ENCODE measurements around the gene PDIA2.
"Not testable (repeated sequence)": the region's sequence is repeated elsewhere in the genome, so short reads cannot be mapped to it uniquely, and the experiment has no call there.

PDIA2 gene

DNA sequence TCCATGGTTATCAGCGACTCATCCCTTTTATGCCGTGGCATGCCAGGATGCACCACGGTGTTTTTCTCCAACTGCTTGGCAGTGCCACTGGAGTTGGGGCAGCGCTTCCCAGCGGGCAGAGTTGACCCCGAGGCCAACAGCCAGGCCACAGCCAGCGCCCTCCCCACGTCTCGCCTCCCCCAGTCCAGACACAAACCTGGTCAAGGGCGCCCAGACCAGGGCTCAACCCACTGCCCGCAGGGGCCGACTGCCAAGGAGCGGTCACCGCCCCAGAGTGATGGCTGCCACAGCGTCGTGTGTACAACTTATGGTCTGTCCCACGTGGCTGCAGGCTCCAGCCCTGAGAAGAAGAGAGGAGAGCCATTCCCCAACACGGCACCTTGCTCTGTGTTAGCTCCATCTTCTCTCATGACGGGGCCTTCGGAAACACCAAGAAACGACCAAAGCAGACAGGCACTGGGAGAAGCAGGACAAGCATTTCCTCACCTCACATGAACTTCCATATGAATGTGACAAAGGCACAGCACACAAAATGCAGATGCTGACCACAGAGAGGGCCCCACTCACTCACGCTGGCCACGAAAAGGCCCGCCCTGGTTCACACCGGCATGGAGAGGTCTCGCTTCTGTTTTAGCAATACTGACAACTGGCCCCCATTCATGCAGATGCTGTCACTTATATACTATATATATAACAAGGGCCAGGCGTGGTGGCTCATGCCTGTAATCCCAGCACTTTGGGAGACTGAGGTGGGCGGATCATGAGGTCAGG is 42.6 kb downstream of the PDIA2 start:
- TF ChIP-seq ZFX (IDR thresholded peaks at IDR 0.05; ENCODE audit: borderline replicate concordance) = no peak
- TF ChIP-seq, protein P1, sequence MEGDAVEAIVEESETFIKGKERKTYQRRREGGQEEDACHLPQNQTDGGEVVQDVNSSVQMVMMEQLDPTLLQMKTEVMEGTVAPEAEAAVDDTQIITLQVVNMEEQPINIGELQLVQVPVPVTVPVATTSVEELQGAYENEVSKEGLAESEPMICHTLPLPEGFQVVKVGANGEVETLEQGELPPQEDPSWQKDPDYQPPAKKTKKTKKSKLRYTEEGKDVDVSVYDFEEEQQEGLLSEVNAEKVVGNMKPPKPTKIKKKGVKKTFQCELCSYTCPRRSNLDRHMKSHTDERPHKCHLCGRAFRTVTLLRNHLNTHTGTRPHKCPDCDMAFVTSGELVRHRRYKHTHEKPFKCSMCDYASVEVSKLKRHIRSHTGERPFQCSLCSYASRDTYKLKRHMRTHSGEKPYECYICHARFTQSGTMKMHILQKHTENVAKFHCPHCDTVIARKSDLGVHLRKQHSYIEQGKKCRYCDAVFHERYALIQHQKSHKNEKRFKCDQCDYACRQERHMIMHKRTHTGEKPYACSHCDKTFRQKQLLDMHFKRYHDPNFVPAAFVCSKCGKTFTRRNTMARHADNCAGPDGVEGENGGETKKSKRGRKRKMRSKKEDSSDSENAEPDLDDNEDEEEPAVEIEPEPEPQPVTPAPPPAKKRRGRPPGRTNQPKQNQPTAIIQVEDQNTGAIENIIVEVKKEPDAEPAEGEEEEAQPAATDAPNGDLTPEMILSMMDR (IDR thresholded peaks at IDR 0.05) = no peak
- no peak overlapping the region for H3K27ac ChIP-seq

DNA sequence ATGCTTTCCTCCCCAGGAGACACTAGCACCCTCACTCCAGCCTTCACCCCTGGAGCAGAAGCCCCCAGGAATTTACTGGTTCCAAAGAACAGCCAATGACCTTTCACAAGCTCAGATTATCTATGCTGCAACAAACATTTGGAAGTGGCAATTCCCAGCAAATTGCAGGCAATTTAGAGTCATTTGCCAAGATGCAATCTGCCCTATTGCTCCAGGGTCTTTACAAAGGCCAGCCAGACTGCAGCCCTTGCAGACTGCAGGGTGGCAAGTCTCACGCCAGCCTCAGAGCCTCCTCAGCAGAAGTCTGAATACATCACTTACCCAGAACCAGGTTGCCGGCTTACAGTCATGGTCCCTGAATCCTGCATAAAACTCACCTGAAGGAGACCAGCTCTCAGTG is 47.8 kb downstream of the PDIA2 start:
- TF ChIP-seq, protein P1 (IDR thresholded peaks at IDR 0.05) = no peak
- no peak for TF ChIP-seq ZFX (IDR thresholded peaks at IDR 0.05; ENCODE audit: borderline replicate concordance)
- H3K27ac ChIP-seq = no peak overlapping the region

DNA sequence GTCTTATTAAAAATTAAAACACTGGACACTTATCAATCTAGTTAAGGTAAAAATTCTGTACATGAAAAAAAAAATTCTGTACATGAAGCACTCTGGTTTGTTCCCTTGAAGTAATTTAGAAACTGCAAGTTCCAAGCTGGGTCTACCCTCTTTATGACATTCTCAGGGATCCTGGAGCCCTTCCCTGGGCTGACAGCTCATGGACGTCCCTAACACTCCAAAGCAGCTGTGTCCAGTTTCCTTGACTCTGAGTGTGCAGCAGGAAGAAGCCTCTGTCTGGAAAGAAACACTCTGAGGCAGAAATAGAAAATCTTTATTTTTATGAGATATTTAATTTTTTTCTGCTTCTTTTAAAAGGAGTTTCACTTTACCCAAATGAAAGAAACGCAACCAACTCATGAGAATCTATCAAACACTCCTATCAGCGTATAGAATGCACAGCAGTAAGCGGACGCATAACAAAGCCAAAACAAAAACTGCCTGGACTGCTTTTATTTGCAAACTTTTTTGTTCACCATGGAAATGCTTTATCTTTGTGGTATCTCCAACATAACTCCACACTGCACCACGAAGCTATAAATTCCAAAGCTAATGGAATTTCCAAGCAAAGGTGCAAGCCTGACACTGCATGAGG is 48.3 kb downstream of the PDIA2 start:
- not testable (repeated sequence) for H3K27ac ChIP-seq

DNA sequence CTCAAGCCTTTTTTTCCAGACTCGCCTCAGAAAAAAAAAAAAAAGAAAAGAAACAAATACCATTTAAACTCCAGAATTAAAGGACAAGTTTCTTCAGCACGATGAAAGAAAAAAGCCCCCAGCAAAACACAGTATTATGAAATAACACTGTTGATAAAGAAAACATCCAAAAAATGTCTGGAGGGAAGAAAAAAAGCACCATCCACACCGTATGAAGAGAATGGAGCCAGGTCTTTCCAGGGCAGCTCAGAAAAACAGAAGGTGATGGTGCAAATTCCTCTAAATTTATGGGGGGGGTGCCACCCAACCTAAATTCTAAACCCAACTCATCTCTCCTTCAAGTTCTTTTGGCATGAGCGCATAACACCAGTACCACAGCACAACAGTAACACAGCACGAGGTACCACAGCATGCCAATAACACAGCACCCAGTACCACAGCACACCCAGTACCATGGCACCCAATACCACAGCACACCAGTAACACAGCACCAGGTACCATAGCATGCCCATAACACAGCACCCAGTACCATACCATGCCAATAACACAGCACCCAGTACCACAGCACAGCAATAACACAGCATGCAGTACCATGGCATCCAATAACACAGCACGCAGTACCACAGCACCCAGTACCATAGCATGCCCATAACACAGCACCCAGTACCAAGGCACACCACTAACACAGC is 50.6 kb downstream of the PDIA2 start:
- H3K27ac ChIP-seq = no peak overlapping the region
- TF ChIP-seq, protein P1 (IDR thresholded peaks at IDR 0.05) = no peak
- TF ChIP-seq ZFX (IDR thresholded peaks at IDR 0.05; ENCODE audit: borderline replicate concordance) = no peak

DNA sequence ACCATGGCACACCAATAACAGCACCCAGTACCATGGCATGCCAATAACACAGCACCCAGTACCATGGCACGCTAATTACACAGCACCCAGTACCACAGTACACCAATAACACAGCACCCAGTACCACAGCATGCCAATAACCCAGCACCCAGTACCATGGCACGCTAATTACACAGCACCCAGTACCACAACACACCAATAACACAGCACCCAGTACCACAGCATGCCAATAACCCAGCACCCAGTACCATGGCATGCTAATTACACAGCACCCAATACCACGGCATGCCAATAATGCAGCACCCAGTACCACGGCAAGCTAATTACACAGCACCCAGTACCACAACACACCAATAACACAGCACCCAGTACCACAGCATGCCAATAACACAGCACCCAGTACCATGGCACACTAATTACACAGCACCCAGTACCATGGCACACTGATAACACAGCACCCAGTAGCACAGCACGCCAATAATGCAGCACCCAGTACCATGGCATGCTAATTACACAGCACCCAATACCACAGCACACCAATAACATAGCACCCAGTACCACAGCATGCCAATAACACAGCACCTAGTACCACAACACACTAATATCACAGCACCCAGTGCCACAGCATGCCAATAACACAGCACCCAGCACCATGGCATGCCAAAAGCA is 51.3 kb downstream of the PDIA2 start:
- not testable (repeated sequence) for H3K27ac ChIP-seq

DNA sequence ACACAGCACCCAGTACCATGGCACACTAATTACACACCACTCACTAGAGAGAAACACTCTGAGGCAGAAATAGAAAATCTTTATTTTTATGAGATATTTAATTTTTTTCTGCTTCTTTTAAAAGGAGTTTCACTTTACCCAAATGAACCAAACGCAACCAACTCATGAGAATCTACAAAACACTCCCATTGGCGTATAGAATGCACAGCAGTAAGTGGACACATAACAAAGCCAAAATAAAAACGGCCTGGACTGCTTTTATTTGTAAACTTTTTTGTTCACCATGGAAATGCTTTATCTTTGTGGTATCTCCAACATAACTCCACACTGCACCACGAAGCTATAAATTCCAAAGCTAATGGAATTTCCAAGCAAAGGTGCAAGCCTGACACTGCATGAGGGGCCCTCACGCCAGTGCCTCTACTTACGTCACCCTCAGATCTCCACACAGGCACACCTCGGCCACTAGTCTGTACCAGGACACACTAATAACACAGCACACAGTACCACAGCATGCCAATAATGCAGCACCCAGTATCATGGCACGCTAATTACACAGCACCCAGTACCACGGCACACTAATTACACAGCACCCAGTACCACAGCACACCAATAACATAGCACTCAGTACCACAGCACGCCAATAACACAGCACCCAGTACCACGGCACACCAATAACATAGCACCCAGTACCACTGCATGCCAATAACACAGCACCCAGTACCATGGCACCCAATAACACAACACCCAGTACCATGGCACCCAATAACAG is 52.1 kb downstream of the PDIA2 start:
- H3K27ac ChIP-seq = not testable (repeated sequence)

DNA sequence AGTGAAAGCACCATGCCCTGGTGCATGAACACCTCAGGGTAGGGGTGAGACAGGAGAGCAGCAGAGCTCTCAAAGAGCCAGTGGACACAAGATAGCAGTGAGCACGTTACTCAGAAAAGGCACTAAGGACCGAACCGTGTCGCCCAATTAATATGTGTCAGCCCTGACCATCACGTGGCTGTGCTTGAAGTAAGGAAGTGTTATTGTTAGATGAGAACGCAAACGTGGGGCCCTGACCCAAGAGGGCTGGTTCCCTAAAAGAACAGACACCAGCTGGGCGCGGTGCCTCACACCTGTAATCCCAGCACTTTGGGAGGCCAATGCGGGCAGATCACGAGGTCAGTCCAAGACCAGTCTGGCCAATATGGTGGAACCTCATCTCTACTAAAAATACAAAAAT is 53.3 kb downstream of the PDIA2 start:
- no peak overlapping the region for H3K27ac ChIP-seq
- TF ChIP-seq, protein P1 (IDR thresholded peaks at IDR 0.05) = no peak
- TF ChIP-seq ZFX (IDR thresholded peaks at IDR 0.05; ENCODE audit: borderline replicate concordance) = no peak

Data from 22Rv1 (cell line).